ENCODE results near the gene WWOX. TPM values are rescaled to one million over a fixed set of nuclear protein-coding genes. Genes with fewer than 3 reads are reported as not detected.

Gene WWOX
- polyA plus RNA-seq, 2 of the 4 experiments (the other 2 are of a cell fraction), result 16.0 to 17.2 TPM

- Histone ChIP-seq H3K4me1 (no peaks in the 10 kb centered on the region), H3K27ac (no peak overlapping the region), H3K9me3 (no peaks in the 10 kb centered on the region), H3K4me3 (no peak overlapping the region), H3K4me2 (no peak overlapping the region)
- TF ChIP-seq ZFP36 (IDR thresholded peaks at IDR 0.05; ENCODE audit: borderline replicate concordance, partially characterized antibody), result no peak
- TF ChIP-seq BHLHE40 (IDR thresholded peaks at IDR 0.05; ENCODE audit: low read depth, low read length), result no peak
- TF ChIP-seq HOXB13 (CRISPR knock-in tag; IDR thresholded peaks at IDR 0.05; ENCODE audit: low read depth), result no peak
- TF ChIP-seq HEYL (CRISPR knock-in tag; IDR thresholded peaks at IDR 0.05), result no peak
- TF ChIP-seq, protein P1, sequence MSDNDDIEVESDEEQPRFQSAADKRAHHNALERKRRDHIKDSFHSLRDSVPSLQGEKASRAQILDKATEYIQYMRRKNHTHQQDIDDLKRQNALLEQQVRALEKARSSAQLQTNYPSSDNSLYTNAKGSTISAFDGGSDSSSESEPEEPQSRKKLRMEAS (IDR thresholded peaks at IDR 0.05), result no peak
- TF ChIP-seq, protein P2, sequence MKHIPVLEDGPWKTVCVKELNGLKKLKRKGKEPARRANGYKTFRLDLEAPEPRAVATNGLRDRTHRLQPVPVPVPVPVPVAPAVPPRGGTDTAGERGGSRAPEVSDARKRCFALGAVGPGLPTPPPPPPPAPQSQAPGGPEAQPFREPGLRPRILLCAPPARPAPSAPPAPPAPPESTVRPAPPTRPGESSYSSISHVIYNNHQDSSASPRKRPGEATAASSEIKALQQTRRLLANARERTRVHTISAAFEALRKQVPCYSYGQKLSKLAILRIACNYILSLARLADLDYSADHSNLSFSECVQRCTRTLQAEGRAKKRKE (CRISPR knock-in tag; IDR thresholded peaks at IDR 0.05; ENCODE audit: low read depth), result no peak
- TF ChIP-seq FOXS1 (CRISPR knock-in tag; IDR thresholded peaks at IDR 0.05), result no peak
- TF ChIP-seq PHF8 (IDR thresholded peaks at IDR 0.05; ENCODE audit: borderline replicate concordance, low read depth), result no peak
- TF ChIP-seq EP300 (IDR thresholded peaks at IDR 0.05), result no peak
- TF ChIP-seq MAZ (IDR thresholded peaks at IDR 0.05; ENCODE audit: borderline replicate concordance, low read depth, low read length), result no peak
- no peak for TF ChIP-seq EHMT2 (IDR thresholded peaks at IDR 0.05; ENCODE audit: low read depth)
- TF ChIP-seq TFCP2L1 (CRISPR knock-in tag; IDR thresholded peaks at IDR 0.05), result no peak
- TF ChIP-seq, protein P3, sequence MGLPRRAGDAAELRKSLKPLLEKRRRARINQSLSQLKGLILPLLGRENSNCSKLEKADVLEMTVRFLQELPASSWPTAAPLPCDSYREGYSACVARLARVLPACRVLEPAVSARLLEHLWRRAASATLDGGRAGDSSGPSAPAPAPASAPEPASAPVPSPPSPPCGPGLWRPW (IDR thresholded peaks at IDR 0.05), result no peak
- TF ChIP-seq NFE2L2 (conservative IDR thresholded peaks at IDR 0.05; ENCODE audit: low read length), result no peak
- TF ChIP-seq POLR2A (IDR thresholded peaks at IDR 0.05; ENCODE audit: low read length), result no peak
- no peak for TF ChIP-seq TP53 (CRISPR knock-in tag; IDR thresholded peaks at IDR 0.05)
- TF ChIP-seq RFX5 (IDR thresholded peaks at IDR 0.05), result no peak
- TF ChIP-seq ZSCAN20 (CRISPR knock-in tag; IDR thresholded peaks at IDR 0.05), result no peak
- TF ChIP-seq, protein P4, sequence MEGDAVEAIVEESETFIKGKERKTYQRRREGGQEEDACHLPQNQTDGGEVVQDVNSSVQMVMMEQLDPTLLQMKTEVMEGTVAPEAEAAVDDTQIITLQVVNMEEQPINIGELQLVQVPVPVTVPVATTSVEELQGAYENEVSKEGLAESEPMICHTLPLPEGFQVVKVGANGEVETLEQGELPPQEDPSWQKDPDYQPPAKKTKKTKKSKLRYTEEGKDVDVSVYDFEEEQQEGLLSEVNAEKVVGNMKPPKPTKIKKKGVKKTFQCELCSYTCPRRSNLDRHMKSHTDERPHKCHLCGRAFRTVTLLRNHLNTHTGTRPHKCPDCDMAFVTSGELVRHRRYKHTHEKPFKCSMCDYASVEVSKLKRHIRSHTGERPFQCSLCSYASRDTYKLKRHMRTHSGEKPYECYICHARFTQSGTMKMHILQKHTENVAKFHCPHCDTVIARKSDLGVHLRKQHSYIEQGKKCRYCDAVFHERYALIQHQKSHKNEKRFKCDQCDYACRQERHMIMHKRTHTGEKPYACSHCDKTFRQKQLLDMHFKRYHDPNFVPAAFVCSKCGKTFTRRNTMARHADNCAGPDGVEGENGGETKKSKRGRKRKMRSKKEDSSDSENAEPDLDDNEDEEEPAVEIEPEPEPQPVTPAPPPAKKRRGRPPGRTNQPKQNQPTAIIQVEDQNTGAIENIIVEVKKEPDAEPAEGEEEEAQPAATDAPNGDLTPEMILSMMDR (IDR thresholded peaks at IDR 0.05), result no peak
- TF ChIP-seq ESRRA (IDR thresholded peaks at IDR 0.05; ENCODE audit: borderline replicate concordance, low read length), result no peak
- WGBS (ENCODE audit: missing lambda C conversion rate), result 64% methylated on average over 5 of the region's 5 CpGs
- no peak for FAIRE-seq
- no peak for DNase-seq (ENCODE audit: low read depth in 1 of 2, low spot score in 1 of 2)
- ChIA-PET POLR2A (no interaction called here), CTCF (no interaction called here)
- ATAC-seq, result no peak
Measured at GRCh38 chr16:78663690-78664089, 564.2 kb downstream of the WWOX start.

- TF ChIP-seq KDM1A (IDR thresholded peaks at IDR 0.05; ENCODE audit: low read depth) (no peak), MAFK (IDR thresholded peaks at IDR 0.05; ENCODE audit: partially characterized antibody) (no peak), FOSB (CRISPR knock-in tag; IDR thresholded peaks at IDR 0.05) (no peak), ZNF302 (CRISPR knock-in tag; IDR thresholded peaks at IDR 0.05) (no peak), CBX8 (IDR thresholded peaks at IDR 0.05) (no peak)
- 72% methylated on average over 19 of the region's 19 CpGs for WGBS (ENCODE audit: missing lambda C conversion rate)
- ChIA-PET POLR2A (no interaction called here), CTCF (no interaction called here)
- ATAC-seq (no peak), FAIRE-seq (no peak), DNase-seq (ENCODE audit: low read depth in 1 of 2, low spot score in 1 of 2) (no peak)
- no peaks in the 10 kb centered on the region for H3K4me1 ChIP-seq
- H3K27ac ChIP-seq, result no peak overlapping the region
- H3K4me3 ChIP-seq, result no peak overlapping the region
- H3K9me3 ChIP-seq, result no peaks in the 10 kb centered on the region
- no peak overlapping the region for H3K4me2 ChIP-seq
Measured at GRCh38 chr16:78664811-78665772, 565.6 kb downstream of the WWOX start.
